SH-SY5Y (cell line): ENCODE data around the gene ISL2.

ENCODE experiments used
- GATA2 ChIP-seq: IDR thresholded peaks from 2 replicates; pipeline ENCODE4 v1.6.1; 2011; ENCODE audit warnings: mild to moderate bottlenecking, low read depth, low read length
- GATA3 ChIP-seq: IDR thresholded peaks from 2 replicates; pipeline ENCODE4 v1.6.1; 2011; ENCODE audit warnings: low read depth, mild to moderate bottlenecking, low read length, moderate library complexity

DNA sequence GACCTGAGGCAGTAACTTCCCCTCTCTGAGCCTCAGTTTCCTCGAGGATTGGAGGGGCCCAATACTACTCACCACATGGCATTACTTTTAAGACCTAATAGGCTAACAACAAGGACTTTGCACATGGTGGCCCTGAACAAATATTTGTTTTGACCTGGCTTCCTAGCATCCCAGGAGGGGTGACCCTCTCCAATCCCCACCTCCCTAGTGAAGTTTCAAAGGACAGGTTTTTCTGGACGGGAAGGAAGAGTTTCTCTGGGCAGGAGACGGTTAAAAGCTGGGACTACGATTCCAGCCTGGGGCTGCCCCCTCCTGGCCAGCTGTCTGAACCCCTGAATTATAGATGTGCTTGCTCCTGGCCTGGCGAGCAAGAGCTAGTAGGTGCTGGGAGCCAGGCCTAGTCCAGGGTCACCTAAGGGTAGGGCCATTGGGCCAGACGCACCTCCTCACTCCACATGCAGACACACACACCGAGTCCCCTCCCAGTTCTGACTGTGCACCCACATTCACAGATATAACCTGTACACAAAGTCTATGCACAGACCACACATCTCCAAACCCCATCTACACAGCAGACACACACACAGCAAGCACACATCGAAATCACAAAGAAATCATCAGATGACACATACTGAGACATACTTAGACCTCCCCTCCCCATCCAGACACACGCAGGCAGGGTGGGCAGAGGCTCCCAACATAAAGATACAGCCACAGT lies 2.7 kb upstream of the ISL2 start:
- TF ChIP-seq GATA2 (no peak), GATA3 (no peak)
